ENCODE results near the gene VGLL4.
"Not testable (repeated sequence)": the region's sequence is repeated elsewhere in the genome, so short reads cannot be mapped to it uniquely, and the experiment has no call there.

The VGLL4 gene

DNA sequence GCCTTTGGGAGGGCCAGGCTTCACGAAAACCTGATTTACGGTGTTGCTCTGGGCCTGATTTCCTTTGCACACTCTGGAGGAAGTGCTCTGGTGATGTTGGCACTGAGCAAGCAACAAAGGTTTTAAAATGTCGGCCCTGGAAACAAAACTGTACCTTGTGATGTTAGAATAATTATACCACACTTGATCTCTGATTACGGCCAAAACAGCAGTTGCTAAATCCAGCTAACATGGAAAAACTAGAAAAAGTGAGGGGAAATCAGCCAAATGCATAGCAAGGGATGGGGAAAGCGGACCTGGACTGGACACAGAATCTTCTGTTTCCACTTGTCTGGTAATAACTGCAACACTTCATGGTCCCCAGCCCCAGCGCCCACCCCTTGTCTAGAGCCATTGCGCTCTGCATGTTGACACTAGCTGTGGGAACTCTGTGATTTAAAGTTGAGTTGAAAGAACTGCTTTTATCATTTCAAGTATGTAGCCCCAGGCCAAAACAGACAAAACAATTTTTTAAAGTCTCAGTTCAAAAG is 120.1 kb downstream of the VGLL4 start:
- DNase-seq = no peak

- DNase-seq = no peak
Measured at GRCh38 chr3:11522953-11523571, 120.7 kb downstream of the VGLL4 start.

DNA sequence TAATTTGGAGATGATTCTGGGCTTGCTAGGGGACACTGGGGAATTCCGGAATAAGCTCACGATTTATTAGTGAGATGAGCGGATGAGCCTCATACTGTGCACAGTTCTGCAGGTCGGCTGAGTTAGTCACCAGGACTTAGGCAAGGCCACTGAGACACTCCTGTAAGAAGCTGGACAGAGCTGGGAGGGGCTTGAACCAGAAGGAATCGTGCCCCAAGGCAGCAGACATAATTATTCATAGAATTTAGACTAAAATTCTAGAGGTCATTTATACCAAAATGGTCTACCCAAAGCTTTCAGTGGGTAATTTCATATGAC is 121.4 kb downstream of the VGLL4 start:
- no peak for DNase-seq

DNA sequence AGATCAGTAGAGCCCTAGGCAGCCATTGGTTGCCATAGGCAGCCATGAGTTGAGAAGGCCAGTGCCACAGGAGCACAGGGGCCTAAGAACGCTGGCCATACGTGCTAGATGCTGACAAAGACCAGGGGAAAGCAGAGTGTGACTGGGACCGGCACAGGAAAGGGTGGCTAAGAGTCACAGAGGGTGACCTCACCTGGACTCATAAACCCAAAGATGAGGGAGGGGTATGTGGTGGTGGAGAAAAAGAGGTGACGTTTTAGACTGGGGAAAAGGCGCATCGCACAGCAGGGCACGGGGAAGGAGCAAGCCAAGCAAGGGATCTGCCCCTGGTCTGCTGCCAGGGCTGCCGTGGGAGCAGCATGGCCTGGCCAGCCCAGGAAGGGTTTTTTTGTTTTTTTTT is 122.5 kb downstream of the VGLL4 start:
- DNase-seq = no peak

DNA sequence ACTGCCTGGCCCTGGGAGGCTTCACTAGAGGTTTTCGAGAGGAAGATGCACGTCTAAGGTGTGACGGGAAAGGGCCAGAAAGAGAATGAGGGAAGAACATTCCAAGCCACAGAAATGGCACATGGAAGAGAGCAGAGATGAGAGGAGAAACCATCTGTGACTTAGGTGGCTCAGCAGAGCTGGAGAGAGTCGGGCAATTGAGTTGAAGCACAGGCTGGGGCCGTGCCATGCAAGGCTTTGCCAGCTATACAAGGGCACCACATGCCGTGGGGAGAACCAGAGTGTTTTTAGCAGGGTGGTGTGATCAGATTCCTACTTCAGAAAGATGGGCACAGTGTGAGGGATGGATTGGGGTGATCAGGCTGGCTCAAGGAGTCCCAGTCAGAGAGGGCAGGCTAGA is 126.1 kb downstream of the VGLL4 start:
- DNase-seq = no peak

DNA sequence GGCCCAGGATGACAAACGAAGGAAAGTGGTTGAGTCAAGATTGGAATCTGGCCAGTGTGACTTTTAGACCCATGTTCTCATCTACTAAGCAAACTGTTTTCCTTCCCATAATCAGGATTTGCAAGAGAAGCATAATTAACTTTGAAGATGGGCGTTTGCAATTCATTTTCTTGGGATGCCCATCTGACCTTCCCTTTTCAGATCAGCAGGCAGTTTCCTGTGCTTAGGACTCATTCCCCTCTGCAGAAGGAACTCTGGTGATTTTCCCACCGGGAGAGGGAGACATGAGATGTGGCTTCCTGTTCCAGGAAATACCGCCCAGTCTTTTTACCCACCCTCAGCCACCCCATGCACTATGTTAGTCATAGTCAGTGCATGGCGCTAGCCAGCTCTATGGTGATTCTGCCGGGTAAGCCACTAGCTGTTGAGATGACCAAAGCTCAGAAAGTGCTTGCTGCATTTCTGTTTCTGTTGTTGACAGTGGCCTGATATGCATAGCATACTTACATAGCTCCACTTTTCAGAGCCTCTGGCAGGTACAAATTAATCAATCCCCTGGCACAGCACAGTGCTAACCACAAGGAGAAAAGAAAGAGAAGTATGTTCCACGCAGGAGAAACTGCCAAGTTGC is 129.4 kb downstream of the VGLL4 start:
- DNase-seq = no peak

- DNase-seq = no peak
Measured at GRCh38 chr3:11513817-11514135, 129.9 kb downstream of the VGLL4 start.

- not testable (repeated sequence) for DNase-seq
Measured at GRCh38 chr3:11513125-11513816, 130.4 kb downstream of the VGLL4 start.

- not testable (repeated sequence) for DNase-seq
Measured at GRCh38 chr3:11511606-11512005, 132.1 kb downstream of the VGLL4 start.

DNA sequence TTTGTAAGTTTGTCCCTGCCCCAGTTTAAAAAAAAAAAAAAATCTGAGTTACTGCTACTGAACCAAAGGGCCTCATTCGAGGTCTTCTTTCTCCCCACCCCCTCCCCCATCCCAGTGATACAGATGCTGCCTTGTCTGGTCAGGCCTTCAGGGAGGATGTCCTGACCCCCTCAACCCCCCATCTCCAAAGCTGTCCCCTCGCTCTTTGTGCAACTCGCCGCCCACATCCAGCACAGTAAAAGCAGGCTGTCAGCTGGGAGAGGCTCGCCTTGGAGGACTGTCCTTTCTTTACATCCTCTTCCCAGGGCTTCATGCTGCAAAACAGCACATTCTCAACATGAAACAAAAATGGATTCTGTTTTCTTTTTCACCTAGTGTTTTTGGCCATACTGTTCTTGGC is 133.4 kb downstream of the VGLL4 start:
- DNase-seq = no peak

DNA sequence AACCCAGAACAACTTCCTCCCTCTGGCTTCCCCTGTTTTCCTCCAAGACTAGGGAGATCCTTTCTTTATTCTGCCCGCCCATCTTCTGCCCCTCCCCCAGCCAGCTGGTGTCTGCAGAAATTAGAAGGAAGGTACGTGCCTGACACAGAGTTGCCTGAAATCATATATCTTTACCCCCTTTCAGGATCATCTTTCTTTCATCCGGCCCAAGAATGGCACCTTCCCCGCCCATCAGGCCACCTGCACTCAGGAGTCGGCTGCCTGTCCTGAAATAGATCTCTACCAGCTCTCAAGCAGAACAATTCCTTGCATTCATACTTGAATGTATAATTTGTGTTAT is 133.7 kb downstream of the VGLL4 start:
- DNase-seq = no peak

DNA sequence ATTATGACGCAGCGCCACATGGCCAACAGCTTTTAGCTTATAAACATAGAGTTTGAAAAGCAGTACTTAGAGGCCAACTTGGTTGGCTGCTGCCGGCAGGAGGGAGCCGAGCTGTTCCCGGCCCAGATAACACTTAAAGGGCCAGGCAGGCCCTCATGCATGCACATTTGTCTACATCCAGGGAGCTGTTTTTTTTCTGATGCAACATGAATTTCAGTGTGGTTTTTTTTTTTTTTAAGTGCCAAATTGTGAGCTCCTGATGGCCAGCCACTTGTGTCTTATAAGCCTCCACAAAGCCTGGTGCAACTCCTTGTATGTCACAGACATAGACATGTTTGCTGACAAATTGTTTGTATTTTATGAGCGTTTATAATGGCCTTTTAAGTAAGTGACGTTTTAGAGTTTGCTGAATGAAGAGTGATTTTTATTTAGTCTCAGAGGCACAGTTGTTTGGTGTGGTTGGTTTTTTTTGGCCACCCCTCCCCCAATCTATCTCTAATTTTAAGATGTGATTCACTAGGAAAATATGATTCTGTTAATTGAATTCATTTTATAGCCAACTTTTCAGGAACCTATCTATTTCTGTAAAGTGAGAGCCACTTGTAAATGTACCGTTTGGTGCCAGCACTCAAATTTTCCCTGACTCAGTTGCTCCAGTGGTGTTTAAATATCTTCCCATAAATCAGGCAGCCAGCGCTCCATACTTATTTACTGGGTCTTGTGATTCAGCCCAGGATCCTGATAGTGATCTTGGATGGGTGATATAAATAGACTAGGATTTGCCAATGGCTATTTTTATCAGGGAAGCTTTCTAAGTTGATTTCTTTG is 134.3 kb downstream of the VGLL4 start:
- no peak for DNase-seq

DNA sequence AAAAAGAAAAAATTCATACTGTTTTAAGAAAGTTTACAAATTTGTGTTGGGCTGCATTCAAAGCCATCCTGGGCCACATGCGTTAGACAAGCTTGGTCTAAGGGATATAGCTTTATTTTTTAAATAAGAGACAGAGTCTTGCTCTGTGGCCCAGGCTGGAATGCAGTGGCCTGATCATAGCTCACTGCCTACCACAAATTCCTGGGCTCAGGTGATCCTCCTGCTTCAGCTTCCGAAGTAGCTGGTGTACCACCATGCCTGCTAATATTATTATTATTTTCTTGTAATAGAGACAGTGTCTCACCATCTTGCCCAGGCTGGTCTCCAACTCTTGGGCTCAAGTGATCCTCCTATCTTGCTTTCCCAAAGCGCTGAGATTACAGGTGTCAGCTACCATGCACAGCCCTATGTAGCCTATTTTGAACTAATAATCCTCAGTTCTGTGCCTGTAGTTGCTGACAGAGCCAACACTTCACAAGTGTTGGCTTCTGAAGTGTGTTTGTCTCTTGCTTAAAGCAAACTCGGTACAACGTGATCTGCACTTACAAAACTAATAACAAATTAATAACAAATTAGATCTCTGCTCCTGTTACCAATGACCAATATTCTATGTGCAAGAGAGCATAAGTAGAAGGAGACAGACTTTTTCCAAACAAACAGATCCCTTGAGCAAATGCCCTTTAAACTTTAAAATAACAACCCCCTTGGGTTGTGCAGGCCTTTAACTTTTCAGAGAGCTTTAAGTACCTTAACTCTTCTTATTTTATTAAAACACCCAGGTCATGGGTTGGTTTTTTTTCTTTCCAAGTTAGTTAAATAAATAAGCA is 135.2 kb downstream of the VGLL4 start:
- DNase-seq = no peak

DNA sequence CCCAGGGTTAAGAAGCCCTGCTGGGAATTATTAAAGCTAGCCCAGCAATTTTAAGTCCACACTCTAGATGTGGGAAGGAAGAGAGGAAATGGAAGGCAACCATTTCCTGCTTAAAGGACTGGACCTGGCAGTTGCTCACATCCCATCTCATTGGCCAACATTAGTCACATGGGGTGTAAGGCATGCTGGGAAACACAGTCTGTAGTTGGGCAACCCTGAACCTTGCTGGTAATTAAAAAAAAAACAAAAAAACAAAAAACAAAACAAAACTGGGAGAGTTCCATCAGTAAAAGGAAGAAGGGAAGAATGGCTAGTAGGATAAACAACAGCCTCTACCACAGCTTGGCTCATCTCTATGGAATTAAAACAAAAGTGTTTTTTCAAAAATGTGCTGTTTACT is 136.0 kb downstream of the VGLL4 start:
- DNase-seq = no peak
